ENCODE data around the gene PRKAR1B. TPM values are rescaled to one million over a fixed set of nuclear protein-coding genes. Genes with fewer than 3 reads are reported as not detected.

The PRKAR1B gene
- total and polyA plus RNA-seq, 2 donors (not counting 1 experiment from before 2014, with no cell fraction given) = 4.5 to 8.6 TPM

DNA sequence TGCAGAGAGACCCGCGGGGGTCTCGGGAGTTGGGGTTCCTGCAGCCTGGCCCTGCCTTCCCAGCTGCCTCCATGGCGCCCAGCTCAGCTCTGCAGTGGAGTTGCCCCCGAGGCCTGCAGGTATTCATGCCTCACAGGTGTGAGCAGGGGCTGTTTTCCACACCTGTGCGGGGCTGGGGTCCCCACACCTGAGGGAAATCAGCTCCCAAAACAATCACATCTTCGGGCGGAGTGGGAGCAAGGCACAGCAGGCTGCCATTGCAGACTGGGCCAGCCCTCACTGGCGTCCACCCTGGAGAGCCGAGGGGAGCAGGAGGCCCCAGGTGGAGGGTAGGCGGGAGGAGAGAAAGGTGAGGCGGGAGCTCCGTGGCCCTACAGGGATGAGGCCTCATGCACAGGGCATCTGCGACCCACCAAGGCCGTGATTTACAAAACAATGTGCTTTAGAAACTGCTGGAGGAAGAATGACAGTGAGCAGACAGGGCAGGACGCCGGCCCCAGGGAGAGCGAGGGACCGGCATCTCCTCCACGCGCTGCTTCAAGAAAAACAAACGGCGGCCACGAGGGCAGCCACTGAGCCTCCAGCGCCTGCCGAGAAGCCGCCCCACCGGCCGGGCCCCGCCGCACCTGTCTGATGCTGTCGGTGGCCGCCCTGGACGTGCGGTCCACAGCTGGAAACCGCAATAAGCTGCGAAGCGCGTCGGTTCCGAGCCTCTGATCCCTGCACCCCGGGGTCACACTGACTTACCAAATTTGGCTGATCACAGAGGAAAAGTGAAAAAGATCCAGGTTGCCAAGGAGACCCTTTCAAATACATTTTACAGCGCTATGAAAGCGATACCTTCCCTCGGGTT, 154.4 kb downstream of the PRKAR1B start:
- H3K4me1 Mint-ChIP-seq = no peaks in the 10 kb centered on the region
- TF ChIP-seq, protein P1, sequence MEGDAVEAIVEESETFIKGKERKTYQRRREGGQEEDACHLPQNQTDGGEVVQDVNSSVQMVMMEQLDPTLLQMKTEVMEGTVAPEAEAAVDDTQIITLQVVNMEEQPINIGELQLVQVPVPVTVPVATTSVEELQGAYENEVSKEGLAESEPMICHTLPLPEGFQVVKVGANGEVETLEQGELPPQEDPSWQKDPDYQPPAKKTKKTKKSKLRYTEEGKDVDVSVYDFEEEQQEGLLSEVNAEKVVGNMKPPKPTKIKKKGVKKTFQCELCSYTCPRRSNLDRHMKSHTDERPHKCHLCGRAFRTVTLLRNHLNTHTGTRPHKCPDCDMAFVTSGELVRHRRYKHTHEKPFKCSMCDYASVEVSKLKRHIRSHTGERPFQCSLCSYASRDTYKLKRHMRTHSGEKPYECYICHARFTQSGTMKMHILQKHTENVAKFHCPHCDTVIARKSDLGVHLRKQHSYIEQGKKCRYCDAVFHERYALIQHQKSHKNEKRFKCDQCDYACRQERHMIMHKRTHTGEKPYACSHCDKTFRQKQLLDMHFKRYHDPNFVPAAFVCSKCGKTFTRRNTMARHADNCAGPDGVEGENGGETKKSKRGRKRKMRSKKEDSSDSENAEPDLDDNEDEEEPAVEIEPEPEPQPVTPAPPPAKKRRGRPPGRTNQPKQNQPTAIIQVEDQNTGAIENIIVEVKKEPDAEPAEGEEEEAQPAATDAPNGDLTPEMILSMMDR (IDR thresholded peaks at IDR 0.05) = no peak
- no peak for TF ChIP-seq EZH2 (IDR thresholded peaks at IDR 0.05; ENCODE audit: borderline replicate concordance, insufficient read depth, low read depth, low read length, poor library complexity, severe bottlenecking)
- no peaks in the 10 kb centered on the region for H3K27me3 ChIP-seq (replicated peaks in 1 of 4; ENCODE audit: control extremely low read depth in 1 of 4, control insufficient read depth in 3 of 4, insufficient read depth in 4 of 4, low read length in 3 of 4)
- no peak overlapping the region for H2AFZ ChIP-seq (ENCODE audit: insufficient read depth, low read depth, low read length, poor library complexity, severe bottlenecking)
- H3K36me3 ChIP-seq (replicated peaks in 1 of 2; ENCODE audit: control extremely low read depth in 1 of 2, control insufficient read depth in 1 of 2, extremely low read depth in 1 of 2, insufficient read depth in 2 of 2, low read length in 1 of 2) = no peaks in the 10 kb centered on the region
- H3K4me3 ChIP-seq (ENCODE audit: control extremely low read depth in 1 of 5, extremely low read depth in 1 of 5, insufficient read depth in 1 of 5, low read depth in 2 of 5, low read length in 4 of 5) = no peak overlapping the region
- no peak overlapping the region for H3K9ac ChIP-seq (ENCODE audit: low read length)
- no peaks in the 10 kb centered on the region for H3K4me1 ChIP-seq (ENCODE audit: control insufficient read depth in 2 of 2, insufficient read depth in 2 of 2, low read length in 2 of 2)
- no peak overlapping the region for H3K27ac Mint-ChIP-seq
- CTCF ChIA-PET = no interaction called here
- no peaks in the 10 kb centered on the region for H3K79me2 ChIP-seq (ENCODE audit: control insufficient read depth, insufficient read depth, low read length)
- ATAC-seq (ENCODE audit: low read depth) = no peak
- H3K4me2 ChIP-seq (replicated peaks; ENCODE audit: low read depth, low read length, poor library complexity, severe bottlenecking) = no peak overlapping the region
- H3K27ac ChIP-seq (ENCODE audit: low read length in 2 of 2) = no peak overlapping the region
- WGBS (ENCODE audit: insufficient coverage) = 95% methylated on average over 45 of the region's 45 CpGs
- H3K9me3 Mint-ChIP-seq (ENCODE audit: insufficient read depth) = no peaks in the 10 kb centered on the region
- POLR2A ChIA-PET = no interaction called here
- peaks cover 0 to 7% (median 0%) of the 10 kb centered on the region in 3 donors for H3K9me3 ChIP-seq (ENCODE audit: control extremely low read depth in 1 of 3, control insufficient read depth in 2 of 3, insufficient read depth in 1 of 3, low read length in 2 of 3)
- intact Hi-C loops (cut with micrococcal nuclease) = no loop called here
- H3K27me3 Mint-ChIP-seq = no peaks in the 10 kb centered on the region
- DNase-seq = no peak
- H3K4me3 Mint-ChIP-seq = no peak overlapping the region
- H4K20me1 ChIP-seq (ENCODE audit: control insufficient read depth, insufficient read depth, low read length, poor library complexity, severe bottlenecking) = no peaks in the 10 kb centered on the region

DNA sequence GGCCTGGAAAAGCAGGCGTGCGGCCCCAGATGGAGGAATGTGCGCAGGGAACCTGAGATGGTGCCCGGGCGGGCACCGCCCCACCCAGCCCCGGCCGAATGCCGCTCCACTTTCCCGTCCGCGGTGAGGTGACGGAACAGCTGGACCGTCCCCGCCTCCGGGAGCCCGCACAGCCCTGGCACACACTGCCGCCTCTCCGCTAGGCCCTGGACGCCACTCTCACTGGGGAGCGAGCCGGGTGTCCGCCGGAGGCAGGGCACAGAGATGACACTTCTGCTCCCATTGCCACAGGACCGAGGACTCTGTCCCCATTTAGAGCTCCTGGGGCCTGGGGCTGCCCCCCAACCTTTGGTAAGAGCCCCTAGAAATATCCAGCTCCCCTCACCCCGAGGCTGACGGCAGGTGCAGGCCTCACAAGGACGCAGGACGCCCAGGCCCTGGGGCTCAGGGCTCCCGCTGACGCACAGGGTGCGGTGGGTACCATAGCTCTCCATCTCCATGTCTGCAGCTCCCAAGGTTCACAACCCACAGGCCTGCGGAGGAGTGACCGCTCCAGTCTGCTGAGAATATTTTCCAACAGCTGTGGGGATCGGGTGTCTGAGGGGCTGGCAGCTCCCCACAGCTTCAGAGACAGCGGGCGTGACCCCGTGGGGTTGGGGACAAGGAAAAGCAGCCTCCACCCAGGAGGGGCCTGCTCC, 155.2 kb downstream of the PRKAR1B start:
- H3K27ac ChIP-seq (ENCODE audit: low read length in 2 of 2) = no peak overlapping the region
- Mint-ChIP-seq H3K27me3 (no peaks in the 10 kb centered on the region), H3K27ac (no peak overlapping the region), H3K4me3 (no peak overlapping the region), H3K4me1 (no peaks in the 10 kb centered on the region), H3K9me3 (ENCODE audit: insufficient read depth) (no peaks in the 10 kb centered on the region)
- no peaks in the 10 kb centered on the region for H4K20me1 ChIP-seq (ENCODE audit: control insufficient read depth, insufficient read depth, low read length, poor library complexity, severe bottlenecking)
- no peak for ATAC-seq (ENCODE audit: low read depth)
- ChIA-PET POLR2A (no interaction called here), CTCF (no interaction called here)
- H3K9ac ChIP-seq (ENCODE audit: low read length) = no peak overlapping the region
- TF ChIP-seq EZH2 (IDR thresholded peaks at IDR 0.05; ENCODE audit: borderline replicate concordance, insufficient read depth, low read depth, low read length, poor library complexity, severe bottlenecking) = no peak
- TF ChIP-seq, protein P1 (IDR thresholded peaks at IDR 0.05) = no peak
- H2AFZ ChIP-seq (ENCODE audit: insufficient read depth, low read depth, low read length, poor library complexity, severe bottlenecking) = no peak overlapping the region
- no peaks in the 10 kb centered on the region for H3K36me3 ChIP-seq (replicated peaks in 1 of 2; ENCODE audit: control extremely low read depth in 1 of 2, control insufficient read depth in 1 of 2, extremely low read depth in 1 of 2, insufficient read depth in 2 of 2, low read length in 1 of 2)
- no peak for DNase-seq
- no peak overlapping the region for H3K4me2 ChIP-seq (replicated peaks; ENCODE audit: low read depth, low read length, poor library complexity, severe bottlenecking)
- H3K9me3 ChIP-seq (ENCODE audit: control extremely low read depth in 1 of 3, control insufficient read depth in 2 of 3, insufficient read depth in 1 of 3, low read length in 2 of 3) = peaks cover 0 to 7% (median 0%) of the 10 kb centered on the region in 3 donors
- no peaks in the 10 kb centered on the region for H3K27me3 ChIP-seq (replicated peaks in 1 of 4; ENCODE audit: control extremely low read depth in 1 of 4, control insufficient read depth in 3 of 4, insufficient read depth in 4 of 4, low read length in 3 of 4)
- H3K79me2 ChIP-seq (ENCODE audit: control insufficient read depth, insufficient read depth, low read length) = no peaks in the 10 kb centered on the region
- no peaks in the 10 kb centered on the region for H3K4me1 ChIP-seq (ENCODE audit: control insufficient read depth in 2 of 2, insufficient read depth in 2 of 2, low read length in 2 of 2)
- no peak overlapping the region for H3K4me3 ChIP-seq (ENCODE audit: control extremely low read depth in 1 of 5, extremely low read depth in 1 of 5, insufficient read depth in 1 of 5, low read depth in 2 of 5, low read length in 4 of 5)
- intact Hi-C loops (cut with micrococcal nuclease) = no loop called here
- 97% methylated on average over 32 of the region's 38 CpGs for WGBS (ENCODE audit: insufficient coverage)

Measured in B cell (primary cell).